SK-N-SH (cell line): ENCODE measurements around the gene SIRT2. TPM values are rescaled to one million over a fixed set of nuclear protein-coding genes. Genes with fewer than 3 reads are reported as not detected.

Experiments
- CTCF ChIA-PET: fragments of 300-600, 350-600 bp; formaldehyde crosslinking; extraction: SDS; loops from one replicate; lab custom pipeline; 2021; lab: Yijun Ruan, JAX
- POLR2A ChIA-PET: fragments of 350-600 bp; sonication (Branson Sonifier 250); formaldehyde crosslinking; extraction: SDS; loops from one replicate; lab custom pipeline; 2020; ENCODE audit warnings: antibody characterized with exemption, inconsistent platforms; lab: Yijun Ruan, JAX
- DNase-seq: peaks from one replicate; pipeline ENCODE4 v3.0.0; 2012
- H2AFZ ChIP-seq: fragments of 200-600 bp; sonication (generic); 2 replicates; pipeline ENCODE4 v1.8.1; 2016; ENCODE audit warnings: antibody characterized with exemption, mild to moderate bottlenecking, low read depth
- H3F3A ChIP-seq: fragments of 200-600 bp; sonication (generic); replicated peaks from 2 replicates; pipeline ENCODE3; 2016; ENCODE audit warnings: antibody characterized with exemption, mild to moderate bottlenecking; ENCODE audit not compliant: insufficient read depth
- H3K27ac ChIP-seq, 2 experiments: fragments of 200-500 bp in 1 of 2; fragments of 200-600 bp in 1 of 2; sonication (Bioruptor generic) in 1 of 2; sonication (generic), shearing (Covaris generic) in 1 of 2; 2 replicates each; pipeline versions ENCODE4 v1.5.1 to v1.6.1; 2014 to 2016; ENCODE audit warnings: low read depth in 2 of 2, inconsistent platforms in 1 of 2, low read length in 1 of 2, mild to moderate bottlenecking in 1 of 2, mixed read lengths in 1 of 2
- H3K27me3 ChIP-seq: fragments of 200-600 bp; sonication (generic), shearing (Covaris generic); 2 replicates; pipeline ENCODE4 v1.6.1; 2016; ENCODE audit warnings: mixed run types; ENCODE audit not compliant: insufficient read depth
- H3K36me3 ChIP-seq, 2 experiments: fragments of 200-500 bp in 1 of 2; fragments of 200-600 bp in 1 of 2; sonication (Bioruptor generic) in 1 of 2; sonication (generic) in 1 of 2; replicated peaks in 1 of 2; 2 replicates each; pipeline versions ENCODE3 to v1.5.1; 2014 to 2016; ENCODE audit warnings: low read length in 1 of 2, mild to moderate bottlenecking in 1 of 2; ENCODE audit not compliant: insufficient read depth in 2 of 2, control insufficient read depth in 1 of 2
- H3K4me1 ChIP-seq, 2 experiments: fragments of 200-500 bp in 1 of 2; fragments of 200-600 bp in 1 of 2; sonication (Bioruptor generic) in 1 of 2; sonication (generic), shearing (Covaris generic) in 1 of 2; 2 replicates each; pipeline versions ENCODE4 v1.5.1 to v1.6.1; 2014 to 2016; ENCODE audit warnings: low read depth in 1 of 2, low read length in 1 of 2, mixed run types in 1 of 2; ENCODE audit not compliant: insufficient read depth in 2 of 2, control insufficient read depth in 1 of 2
- H3K4me2 ChIP-seq: fragments of 200-600 bp; sonication (generic), shearing (Covaris generic); 2 replicates; pipeline ENCODE4 v1.6.1; 2017; ENCODE audit warnings: mixed run types
- H3K4me3 ChIP-seq, 2 experiments: fragments of 200-500 bp in 1 of 2; fragments of 200-600 bp in 1 of 2; sonication (Bioruptor generic) in 1 of 2; sonication (generic), shearing (Covaris generic) in 1 of 2; 2 replicates each; pipeline versions ENCODE4 v1.5.1 to v1.8.1; 2014 to 2016; ENCODE audit warnings: low read depth in 2 of 2, inconsistent platforms in 1 of 2, low read length in 1 of 2, mild to moderate bottlenecking in 1 of 2, mixed read lengths in 1 of 2, moderate library complexity in 1 of 2
- H3K79me2 ChIP-seq: fragments of 200-600 bp; sonication (generic); 2 replicates; pipeline ENCODE4 v1.8.1; 2017; ENCODE audit warnings: mild to moderate bottlenecking; ENCODE audit not compliant: insufficient read depth
- H3K9ac ChIP-seq: fragments of 200-600 bp; sonication (generic); 2 replicates; pipeline ENCODE4 v1.6.1; 2017; ENCODE audit warnings: mixed run types
- H3K9me2 ChIP-seq: fragments of 200-600 bp; sonication (generic); 2 replicates; pipeline ENCODE4 v1.6.1; 2017; ENCODE audit warnings: mixed run types
- H3K9me3 ChIP-seq: fragments of 200-600 bp; sonication (generic); 2 replicates; pipeline ENCODE4 v1.6.1; 2017; ENCODE audit warnings: mixed run types, mild to moderate bottlenecking, moderate library complexity
- H4K20me1 ChIP-seq: fragments of 200-600 bp; sonication (generic); 2 replicates; pipeline ENCODE4 v1.6.1; 2017; ENCODE audit warnings: mild to moderate bottlenecking, mixed run types; ENCODE audit not compliant: insufficient read depth
- ELF1 ChIP-seq: IDR thresholded peaks from 2 replicates; pipeline ENCODE4 v1.4.0; 2012
- EP300 ChIP-seq, 2 experiments: IDR thresholded peaks; 2 replicates each; pipeline versions ENCODE4 v1.4.0 to v1.6.1; 2012; ENCODE audit warnings: borderline replicate concordance in 1 of 2, low read depth in 1 of 2, low read length in 1 of 2
- FOSL2 ChIP-seq: IDR thresholded peaks from 2 replicates; pipeline ENCODE4 v1.4.0; 2012; ENCODE audit warnings: low read depth, mild to moderate bottlenecking, moderate library complexity, borderline replicate concordance
- FOXJ3 ChIP-seq: sonication (generic); formaldehyde crosslinking; IDR thresholded peaks from 2 replicates; pipeline ENCODE4 v1.5.1; 2020; ENCODE audit warnings: mild to moderate bottlenecking, missing genetic modification reagents
- GABPA ChIP-seq: IDR thresholded peaks from 2 replicates; pipeline ENCODE4 v1.4.0; 2012; ENCODE audit warnings: low read depth, mild to moderate bottlenecking
- MXI1 ChIP-seq: IDR thresholded peaks from 2 replicates; pipeline ENCODE4 v1.6.1; 2012; ENCODE audit warnings: mild to moderate bottlenecking, low read depth, low read length, improper control_type of control experiment
- RCOR1 ChIP-seq: fragments of 150-350 bp; IDR thresholded peaks from 2 replicates; pipeline ENCODE4 v1.6.1; 2017; ENCODE audit warnings: antibody characterized with exemption, low read length
- REST ChIP-seq: IDR thresholded peaks from 2 replicates; pipeline ENCODE4 v1.6.1; 2012; ENCODE audit warnings: mild to moderate bottlenecking, low read depth, low read length, moderate library complexity
- RXRA ChIP-seq: IDR thresholded peaks from 2 replicates; pipeline ENCODE4 v1.4.0; 2012; ENCODE audit warnings: low read depth, mild to moderate bottlenecking, borderline replicate concordance
- SIN3A ChIP-seq: IDR thresholded peaks from 2 replicates; pipeline ENCODE4 v1.6.1; 2012; ENCODE audit warnings: low read depth, mild to moderate bottlenecking, low read length, moderate library complexity, borderline replicate concordance
- SMC3 ChIP-seq: IDR thresholded peaks from 2 replicates; pipeline ENCODE4 v1.6.1; 2012; ENCODE audit warnings: low read depth, low read length, improper control_type of control experiment
- TAF1 ChIP-seq: IDR thresholded peaks from 2 replicates; pipeline ENCODE4 v1.6.1; 2012; ENCODE audit warnings: low read depth, mild to moderate bottlenecking, low read length, moderate library complexity, borderline replicate concordance
- TEAD4 ChIP-seq: IDR thresholded peaks from 2 replicates; pipeline ENCODE4 v1.4.0; 2012; ENCODE audit warnings: mild to moderate bottlenecking, borderline replicate concordance; ENCODE audit not compliant: insufficient read depth
- USF1 ChIP-seq: IDR thresholded peaks from 2 replicates; pipeline ENCODE4 v1.4.0; 2012; ENCODE audit warnings: low read depth, borderline replicate concordance
- YY1 ChIP-seq: IDR thresholded peaks from 2 replicates; pipeline ENCODE4 v1.4.0; 2012; ENCODE audit warnings: low read depth, mild to moderate bottlenecking
- WGBS: methylation state at CpG from one replicate; pipeline ENCODE4 v1.1.6; 2017; ENCODE audit warnings: low lambda C conversion rate; 5-methylcytosine and 5-hydroxymethylcytosine counted together
- polyA plus RNA-seq, 3 experiments: library from polyadenylated mRNA; depleted of rRNA; stranded (reverse); fragments of >200 nt; gene quantifications; 2 replicates each; pipeline ENCODE4 v1.2.3, GENCODE V29; 2012
- TF ChIP-seq, protein P1 (sequence below): fragments of 200-600 bp; sonication (generic); IDR thresholded peaks from 2 replicates; pipeline ENCODE4 v1.6.1; 2017; ENCODE audit warnings: antibody characterized with exemption, mild to moderate bottlenecking, moderate library complexity

Gene SIRT2
- polyA plus RNA-seq, 1 of the 3 experiments (the other 2 are of a cell fraction): 39.3 TPM

DNA sequence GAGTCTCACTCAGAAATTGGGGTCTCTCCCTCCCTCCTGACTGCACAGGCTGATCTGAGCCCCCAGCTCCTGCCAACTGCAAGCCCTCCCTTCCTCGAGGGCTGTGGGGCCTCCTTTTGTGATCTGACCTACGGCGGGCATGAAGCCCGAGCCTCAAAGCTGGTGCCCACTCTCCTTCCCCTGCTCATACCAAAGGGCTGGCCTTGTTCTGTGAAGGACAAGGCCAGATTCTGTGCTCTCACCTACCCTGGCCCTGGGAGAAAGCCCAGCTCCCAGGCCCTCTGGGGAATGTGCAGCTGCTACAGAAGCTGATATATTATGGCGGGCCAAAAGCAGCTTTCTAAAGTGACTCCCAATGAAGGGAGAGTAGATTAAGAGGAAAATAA is 58.8 kb downstream of the SIRT2 start:
- TF ChIP-seq EP300 (IDR thresholded peaks at IDR 0.05; ENCODE audit: borderline replicate concordance in 1 of 2, low read depth in 1 of 2, low read length in 1 of 2): no peak
- TF ChIP-seq MXI1: no peak
- TF ChIP-seq YY1: no peak
- TF ChIP-seq USF1: no peak
- no peak for TF ChIP-seq FOSL2
- no peak for TF ChIP-seq TAF1
- no peak for TF ChIP-seq RXRA
- TF ChIP-seq ELF1: no peak
- TF ChIP-seq, protein P1, sequence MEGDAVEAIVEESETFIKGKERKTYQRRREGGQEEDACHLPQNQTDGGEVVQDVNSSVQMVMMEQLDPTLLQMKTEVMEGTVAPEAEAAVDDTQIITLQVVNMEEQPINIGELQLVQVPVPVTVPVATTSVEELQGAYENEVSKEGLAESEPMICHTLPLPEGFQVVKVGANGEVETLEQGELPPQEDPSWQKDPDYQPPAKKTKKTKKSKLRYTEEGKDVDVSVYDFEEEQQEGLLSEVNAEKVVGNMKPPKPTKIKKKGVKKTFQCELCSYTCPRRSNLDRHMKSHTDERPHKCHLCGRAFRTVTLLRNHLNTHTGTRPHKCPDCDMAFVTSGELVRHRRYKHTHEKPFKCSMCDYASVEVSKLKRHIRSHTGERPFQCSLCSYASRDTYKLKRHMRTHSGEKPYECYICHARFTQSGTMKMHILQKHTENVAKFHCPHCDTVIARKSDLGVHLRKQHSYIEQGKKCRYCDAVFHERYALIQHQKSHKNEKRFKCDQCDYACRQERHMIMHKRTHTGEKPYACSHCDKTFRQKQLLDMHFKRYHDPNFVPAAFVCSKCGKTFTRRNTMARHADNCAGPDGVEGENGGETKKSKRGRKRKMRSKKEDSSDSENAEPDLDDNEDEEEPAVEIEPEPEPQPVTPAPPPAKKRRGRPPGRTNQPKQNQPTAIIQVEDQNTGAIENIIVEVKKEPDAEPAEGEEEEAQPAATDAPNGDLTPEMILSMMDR: no peak
- no peak for TF ChIP-seq GABPA
- TF ChIP-seq FOXJ3 (CRISPR knock-in tag): no peak
- no peak for TF ChIP-seq SIN3A
- TF ChIP-seq RCOR1: no peak
- no peak for TF ChIP-seq REST
- TF ChIP-seq TEAD4: no peak
- TF ChIP-seq SMC3: no peak
- Histone ChIP-seq H3K9me2 (no peaks in the 10 kb centered on the region), H3F3A (peaks cover 73% of the 10 kb centered on the region), H4K20me1 (peaks cover 76% of the 10 kb centered on the region), H3K4me1 (peaks cover 30 to 48% of the 10 kb centered on the region in 2 experiments; a peak in 3 of 4 replicates), H3K36me3 (peaks cover 74 to 85% of the 10 kb centered on the region in 2 experiments), H3K27me3 (no peaks in the 10 kb centered on the region), H3K9me3 (no peaks in the 10 kb centered on the region), H3K9ac (no peak overlapping the region), H3K4me2 (no peak overlapping the region), H3K4me3 (no peak overlapping the region), H3K79me2 (peaks cover 67% of the 10 kb centered on the region), H2AFZ (no peak overlapping the region), H3K27ac (peak overlapping the region; percentile 5 to 33; a peak in 1 of 4 replicates)
- ChIA-PET POLR2A (interaction anchor here (1.6 kb wide), 1 partner anchor 9 kb away, joined by 6 read pairs; the partner anchor contains the start of gene ECH1), CTCF (interaction anchor here (0.5 to 1.0 kb wide), 2 partner anchors 35 to 90 kb away, joined by 3 read pairs; partner anchors contain the start of genes MRPS12 and SARS2)
- 71% methylated on average over 1 of the region's 5 CpGs for WGBS
- DNase-seq: no peak
